Measurements from ENCODE around the gene FAF1.

DNA sequence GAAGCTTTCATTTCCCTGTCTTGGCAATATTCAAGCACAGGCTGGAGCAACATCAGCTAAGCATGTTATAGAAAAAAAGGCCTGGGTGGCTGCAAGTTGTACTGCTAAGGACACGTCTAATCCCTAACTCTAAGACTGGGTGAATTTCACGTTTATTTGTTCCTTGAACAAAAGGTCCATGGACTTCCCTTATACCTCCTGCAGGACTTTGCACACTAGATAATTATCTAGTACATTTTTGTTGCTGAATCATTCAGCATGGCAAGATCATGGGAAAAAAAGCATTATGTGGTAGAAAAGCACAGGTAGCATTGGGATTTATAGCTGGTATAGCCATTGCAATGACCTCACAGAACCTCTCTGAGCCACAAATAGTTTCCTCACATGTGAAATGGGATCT is 406.1 kb downstream of the FAF1 start:
- TF ChIP-seq POLR2A (IDR thresholded peaks at IDR 0.05) (no peak), CTCF (IDR thresholded peaks at IDR 0.05) (no peak), EP300 (IDR thresholded peaks at IDR 0.05) (no peak)

Measured in ovary (tissue), 3 donors.